Medulla oblongata (tissue), 1 donor: ENCODE data around the gene MTCH1.

Experiments used
- DNase-seq: peaks from one replicate; pipeline ENCODE4 v3.0.0-alpha.2; 2015; ENCODE audit errors: extremely low spot score

MTCH1 gene

GRCh38 chr6:36970892-36971842 is 14.8 kb downstream of the MTCH1 start:
- no peak for DNase-seq

DNA sequence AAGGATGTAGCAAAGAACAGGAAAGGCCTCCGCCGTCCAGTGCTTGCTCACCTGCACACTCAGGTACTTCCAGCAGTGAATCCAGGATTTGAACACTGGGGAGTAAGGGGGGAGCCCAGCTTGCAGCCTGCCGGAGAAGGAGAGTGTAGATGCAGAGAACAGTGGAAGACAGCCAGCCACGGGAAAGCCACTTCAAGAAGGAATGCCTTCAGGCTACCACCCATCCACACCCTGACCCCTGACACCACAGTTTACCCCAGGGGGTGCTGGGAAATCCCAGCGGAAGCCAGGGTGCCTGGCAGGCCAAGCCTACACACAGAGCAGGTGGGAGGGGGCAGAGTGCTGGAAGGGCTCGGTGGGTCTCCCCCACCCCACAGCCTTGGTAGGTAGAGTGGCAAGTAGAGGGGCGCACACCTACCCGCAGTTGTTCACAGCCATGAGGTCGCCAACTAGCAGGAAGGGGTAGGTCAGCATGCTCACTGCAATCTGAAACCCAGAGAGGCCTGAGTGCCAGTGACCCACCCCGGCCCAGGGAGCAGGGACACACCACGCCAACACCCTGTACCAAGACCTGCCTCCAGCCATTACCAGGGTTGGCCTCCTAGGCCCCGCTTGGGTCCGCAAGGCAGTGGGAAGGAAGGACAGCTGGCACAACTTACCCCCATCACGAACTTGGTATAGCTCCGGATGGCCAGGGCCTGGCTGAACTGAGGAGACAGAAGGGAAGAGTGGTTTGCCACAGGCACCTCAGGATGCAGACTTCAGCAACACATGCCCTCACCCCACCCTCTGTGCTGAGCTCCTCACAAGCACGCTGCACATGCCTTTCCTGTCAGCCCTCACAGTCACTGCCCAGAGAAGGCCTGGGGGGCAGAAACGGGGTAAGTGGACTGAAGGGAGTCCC is 15.8 kb downstream of the MTCH1 start:
- no peak for DNase-seq

DNA sequence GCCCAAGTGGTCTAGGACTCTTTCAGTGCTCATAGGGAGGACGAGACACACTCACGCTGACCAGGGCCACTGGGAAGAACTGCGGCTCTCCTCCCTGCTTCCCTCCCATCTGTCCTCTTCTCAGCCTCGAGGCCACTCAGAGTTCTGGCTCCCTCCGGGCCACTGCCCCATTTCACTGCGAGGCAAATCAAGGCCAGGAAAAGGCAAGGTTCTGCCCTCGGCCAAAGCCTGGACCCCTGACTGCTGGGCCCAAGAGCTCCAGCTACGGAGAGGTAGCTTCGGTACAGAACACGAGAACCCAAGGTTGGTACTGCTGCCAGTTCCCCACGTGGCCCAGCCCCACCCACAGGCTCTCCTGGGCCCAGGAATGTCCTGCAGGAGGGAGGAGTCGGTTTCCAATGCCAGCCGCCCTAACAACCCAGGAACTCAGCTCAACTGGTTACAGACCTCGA is 16.7 kb downstream of the MTCH1 start:
- DNase-seq, result no peak

DNA sequence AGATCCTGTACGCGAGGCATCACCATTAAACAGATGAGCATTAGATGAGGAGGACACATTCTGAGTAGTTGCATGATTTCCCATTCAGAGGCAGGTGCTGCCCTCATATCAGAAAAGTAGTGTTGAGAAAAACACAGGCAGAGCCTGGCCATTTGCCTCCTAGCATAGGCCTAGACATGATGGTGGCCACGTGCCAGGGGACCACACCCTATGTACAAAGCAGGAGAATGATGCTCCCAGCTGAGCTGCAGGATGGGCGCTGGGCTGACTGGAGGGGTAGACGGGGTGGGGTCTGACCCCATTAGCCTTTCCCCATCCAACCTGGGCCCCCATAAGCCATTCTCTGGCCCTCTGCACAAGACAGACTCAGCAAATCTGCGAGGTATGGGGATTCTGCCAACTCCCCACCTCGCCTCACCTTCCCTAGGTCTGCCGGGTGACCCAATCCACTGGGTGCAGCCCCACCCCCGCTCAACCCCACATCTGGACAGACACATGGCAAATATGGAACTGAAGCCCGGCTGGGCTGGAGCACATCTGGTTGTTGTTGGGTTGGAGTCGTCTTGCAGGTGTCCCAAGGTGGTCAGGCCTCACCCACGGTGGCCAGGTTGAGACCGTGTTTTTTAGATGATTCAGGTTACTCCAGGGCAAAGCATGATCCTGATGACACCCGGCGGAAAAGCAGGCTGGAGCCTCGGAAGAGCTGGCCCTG is 17.6 kb downstream of the MTCH1 start:
- DNase-seq, result no peak

- DNase-seq, result no peak
Measured at GRCh38 chr6:36967757-36968156, 18.2 kb downstream of the MTCH1 start.

- no peak for DNase-seq
Measured at GRCh38 chr6:36967301-36967700, 18.7 kb downstream of the MTCH1 start.

DNA sequence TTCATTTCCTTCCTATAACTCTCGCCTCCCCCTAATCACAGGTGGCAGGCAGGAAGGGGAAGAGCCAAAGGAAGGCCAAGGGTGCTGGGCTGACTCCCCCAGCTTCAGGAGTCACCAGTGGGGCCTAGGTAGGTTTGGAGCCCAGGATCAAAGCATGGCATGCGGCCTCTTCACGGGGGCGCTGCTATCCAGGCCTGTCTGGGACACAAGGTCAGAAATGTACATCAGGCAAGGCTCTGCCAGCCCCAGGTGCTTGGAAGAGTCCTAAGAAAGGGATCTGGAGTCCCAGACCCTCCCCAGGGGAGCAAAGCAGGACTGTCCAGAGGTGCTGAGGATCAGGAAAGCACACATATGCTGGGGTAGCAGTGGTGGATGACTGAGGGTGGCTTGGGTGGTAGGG is 21.1 kb downstream of the MTCH1 start:
- no peak for DNase-seq

DNA sequence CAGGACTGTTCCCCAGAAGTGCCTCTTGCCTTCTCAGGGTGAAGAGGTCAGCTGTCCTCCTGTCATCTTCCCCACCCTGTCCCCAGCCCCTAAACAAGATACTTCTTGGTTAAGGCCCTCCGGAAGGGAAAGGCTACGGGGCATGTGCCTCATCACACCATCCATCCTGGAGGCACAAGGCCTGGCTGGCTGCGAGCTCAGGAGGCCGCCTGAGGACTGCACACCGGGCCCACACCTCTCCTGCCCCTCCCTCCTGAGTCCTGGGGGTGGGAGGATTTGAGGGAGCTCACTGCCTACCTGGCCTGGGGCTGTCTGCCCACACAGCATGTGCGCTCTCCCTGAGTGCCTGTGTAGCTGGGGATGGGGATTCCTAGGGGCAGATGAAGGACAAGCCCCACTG is 21.6 kb downstream of the MTCH1 start:
- no peak for DNase-seq

- DNase-seq, result no peak
Measured at GRCh38 chr6:36963451-36964290, 22.3 kb downstream of the MTCH1 start.

DNA sequence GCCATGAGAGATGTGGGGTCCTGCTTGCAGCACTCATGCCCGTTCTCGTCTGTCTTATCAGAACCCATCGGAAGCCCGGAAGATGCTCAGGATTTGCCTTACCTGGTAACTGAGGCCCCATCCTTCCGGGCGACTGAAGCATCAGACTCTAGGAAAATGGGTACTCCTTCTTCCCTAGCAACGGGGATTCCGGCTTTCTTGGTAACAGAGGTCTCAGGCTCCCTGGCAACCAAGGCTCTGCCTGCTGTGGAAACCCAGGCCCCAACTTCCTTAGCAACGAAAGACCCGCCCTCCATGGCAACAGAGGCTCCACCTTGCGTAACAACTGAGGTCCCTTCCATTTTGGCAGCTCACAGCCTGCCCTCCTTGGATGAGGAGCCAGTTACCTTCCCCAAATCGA is 23.1 kb downstream of the MTCH1 start:
- peak; percentile 86 for DNase-seq

- no peak for DNase-seq
Measured at GRCh38 chr6:36961441-36962435, 24.3 kb downstream of the MTCH1 start.

- no peak for DNase-seq
Measured at GRCh38 chr6:36959555-36960250, 26.3 kb downstream of the MTCH1 start.

GRCh38 chr6:36958775-36959554 is 27.0 kb downstream of the MTCH1 start:
- DNase-seq, result no peak

GRCh38 chr6:36957773-36958271 is 28.2 kb downstream of the MTCH1 start:
- DNase-seq, result no peak

DNA sequence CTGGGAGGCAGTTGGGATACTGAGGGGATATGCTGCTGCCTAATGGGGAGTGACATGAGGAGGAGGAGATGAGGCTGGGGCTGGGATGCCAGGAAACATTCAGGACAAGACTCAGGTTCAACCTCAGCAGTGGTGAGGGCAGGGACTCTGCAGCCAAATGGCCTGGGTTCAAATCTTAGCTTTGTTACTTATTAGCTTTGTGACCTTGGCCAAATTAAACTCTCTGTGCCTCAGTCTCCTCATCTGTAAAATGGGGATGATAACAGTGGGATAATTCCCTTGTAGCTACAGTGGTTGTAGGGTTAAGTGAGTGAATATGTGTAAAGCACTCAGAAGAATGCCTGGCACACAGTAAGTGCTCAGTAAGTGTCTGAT is 29.6 kb downstream of the MTCH1 start:
- DNase-seq, result no peak

- no peak for DNase-seq
Measured at GRCh38 chr6:36955671-36956445, 30.1 kb downstream of the MTCH1 start.

GRCh38 chr6:36955136-36955535 is 30.9 kb downstream of the MTCH1 start:
- DNase-seq, result no peak
